ENCODE results near the gene IFNA8.
"Not testable (repeated sequence)": the region's sequence is repeated elsewhere in the genome, so short reads cannot be mapped to it uniquely, and the experiment has no call there.

The IFNA8 gene

GRCh38 chr9:21408817-21409216 is at the start of gene IFNA8:
Gene IFNA8, plus strand, starts transcription at chr9:21409117. Its CDS starts 60 bp downstream, at chr9:21409177.
- DNase-seq: no peak

GRCh38 chr9:21362287-21362686 is 46.6 kb upstream of the IFNA8 start:
- DNase-seq: no peak

GRCh38 chr9:21367169-21367568 is 41.7 kb upstream of the IFNA8 start:
- DNase-seq: not testable (repeated sequence)

- DNase-seq: no peak
Measured at GRCh38 chr9:21367957-21368356, 41.0 kb upstream of the IFNA8 start, which contains the start of gene IFNA13. Gene IFNA13, minus strand, starts transcription at chr9:21368057. Its CDS starts 47 bp downstream, at chr9:21368010.

- DNase-seq: not testable (repeated sequence)
Measured at GRCh38 chr9:21371467-21371866, 37.5 kb upstream of the IFNA8 start.

GRCh38 chr9:21381448-21382339 is 27.2 kb upstream of the IFNA8 start:
- peak; percentile 23 to 65 for DNase-seq

GRCh38 chr9:21383627-21384026 is 25.3 kb upstream of the IFNA8 start:
- DNase-seq: no peak

- DNase-seq: no peak
Measured at GRCh38 chr9:21385131-21385670, 23.7 kb upstream of the IFNA8 start, which contains the start of gene IFNA2. Gene IFNA2, minus strand, starts transcription at chr9:21385398. Its CDS starts 69 bp downstream, at chr9:21385329.

GRCh38 chr9:21392270-21392669 is 16.6 kb upstream of the IFNA8 start:
- peak in 1 of 2 donors; percentile 7 for DNase-seq

GRCh38 chr9:21395778-21396717 is 12.9 kb upstream of the IFNA8 start:
- peak; percentile 43 to 57 for DNase-seq

GRCh38 chr9:21398955-21399489 is 9.9 kb upstream of the IFNA8 start:
- no peak for DNase-seq

- no peak for DNase-seq
Measured at GRCh38 chr9:21399956-21400355, 9.0 kb upstream of the IFNA8 start.

- DNase-seq: no peak
Measured at GRCh38 chr9:21402386-21403251, 6.3 kb upstream of the IFNA8 start.

GRCh38 chr9:21404146-21404545 is 4.8 kb upstream of the IFNA8 start:
- no peak for DNase-seq

- DNase-seq: no peak
Measured at GRCh38 chr9:21412107-21412506, 3.2 kb downstream of the IFNA8 start.

GRCh38 chr9:21413151-21413550 is 4.2 kb downstream of the IFNA8 start:
- no peak for DNase-seq

- DNase-seq: peak in 1 of 2 donors; percentile 6
Measured at GRCh38 chr9:21413624-21414023, 4.7 kb downstream of the IFNA8 start.

GRCh38 chr9:21414220-21414940 is 5.5 kb downstream of the IFNA8 start:
- DNase-seq: no peak

- no peak for DNase-seq
Measured at GRCh38 chr9:21415493-21416267, 6.8 kb downstream of the IFNA8 start.

- no peak for DNase-seq
Measured at GRCh38 chr9:21428235-21428634, 19.3 kb downstream of the IFNA8 start.

All from CD4-positive, alpha-beta T cell treated with Interleukin-1 beta for 1 hour (primary cell).